HG03045 (cell line): ENCODE results near the gene TIGD6.

Source experiments
- ATAC-seq: cut with Tn5 transposase; IDR thresholded peaks from one replicate; pipeline ENCODE4 v1.9.1; 2021; ENCODE audit warnings: mild to moderate bottlenecking, moderate library complexity; ENCODE audit not compliant: unreplicated experiment

The TIGD6 gene

DNA sequence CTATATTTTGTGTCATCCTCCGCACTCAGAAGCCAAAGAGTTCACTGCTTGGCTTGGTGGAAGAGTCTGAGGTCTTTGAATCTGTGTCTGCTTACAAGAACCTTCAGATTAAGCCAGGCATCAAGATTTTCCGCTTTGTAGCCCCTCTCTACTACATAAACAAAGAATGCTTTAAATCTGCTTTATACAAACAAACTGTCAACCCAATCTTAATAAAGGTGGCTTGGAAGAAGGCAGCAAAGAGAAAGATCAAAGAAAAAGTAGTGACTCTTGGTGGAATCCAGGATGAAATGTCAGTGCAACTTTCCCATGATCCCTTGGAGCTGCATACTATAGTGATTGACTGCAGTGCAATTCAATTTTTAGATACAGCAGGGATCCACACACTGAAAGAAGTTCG is 19.2 kb downstream of the TIGD6 start:
- no peak for ATAC-seq

DNA sequence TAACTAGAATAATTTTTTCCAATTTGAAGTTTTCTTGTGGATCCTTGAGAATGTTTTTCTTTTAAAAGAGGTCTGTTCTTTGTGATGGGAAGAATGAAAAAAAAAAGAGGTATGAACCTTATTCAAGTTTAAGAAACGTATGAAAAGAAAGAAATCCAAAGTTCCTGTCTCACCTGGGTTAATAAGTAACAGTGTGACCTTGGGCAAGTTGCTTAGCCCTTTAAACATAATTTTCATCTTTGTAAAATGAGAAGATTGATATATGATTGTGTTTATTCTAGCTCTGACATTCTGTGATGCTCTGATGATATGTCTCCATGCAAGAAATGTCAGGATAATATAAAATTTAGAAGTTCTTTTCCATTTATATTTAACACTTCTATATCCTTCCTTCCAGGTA is 20.6 kb downstream of the TIGD6 start:
- no peak for ATAC-seq

DNA sequence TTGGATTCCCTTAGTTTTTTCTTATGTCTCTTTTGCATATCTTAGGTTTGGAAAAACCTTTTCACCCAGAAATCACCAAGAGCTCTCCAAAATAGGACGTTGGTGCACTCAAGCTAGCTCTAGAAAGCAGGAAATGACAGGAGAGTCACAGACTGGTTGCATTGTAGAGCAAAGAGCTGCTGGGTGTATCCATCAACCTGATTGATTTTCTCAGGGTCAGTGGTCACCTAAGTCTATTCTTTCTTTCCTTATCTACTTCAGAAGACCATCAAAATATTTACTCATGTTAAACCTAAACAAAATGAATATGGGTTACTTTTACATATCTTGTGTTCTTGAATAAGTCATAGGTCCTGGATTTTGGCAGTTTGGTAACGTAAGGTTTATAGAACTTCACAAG is 25.0 kb downstream of the TIGD6 start:
- ATAC-seq: no peak

DNA sequence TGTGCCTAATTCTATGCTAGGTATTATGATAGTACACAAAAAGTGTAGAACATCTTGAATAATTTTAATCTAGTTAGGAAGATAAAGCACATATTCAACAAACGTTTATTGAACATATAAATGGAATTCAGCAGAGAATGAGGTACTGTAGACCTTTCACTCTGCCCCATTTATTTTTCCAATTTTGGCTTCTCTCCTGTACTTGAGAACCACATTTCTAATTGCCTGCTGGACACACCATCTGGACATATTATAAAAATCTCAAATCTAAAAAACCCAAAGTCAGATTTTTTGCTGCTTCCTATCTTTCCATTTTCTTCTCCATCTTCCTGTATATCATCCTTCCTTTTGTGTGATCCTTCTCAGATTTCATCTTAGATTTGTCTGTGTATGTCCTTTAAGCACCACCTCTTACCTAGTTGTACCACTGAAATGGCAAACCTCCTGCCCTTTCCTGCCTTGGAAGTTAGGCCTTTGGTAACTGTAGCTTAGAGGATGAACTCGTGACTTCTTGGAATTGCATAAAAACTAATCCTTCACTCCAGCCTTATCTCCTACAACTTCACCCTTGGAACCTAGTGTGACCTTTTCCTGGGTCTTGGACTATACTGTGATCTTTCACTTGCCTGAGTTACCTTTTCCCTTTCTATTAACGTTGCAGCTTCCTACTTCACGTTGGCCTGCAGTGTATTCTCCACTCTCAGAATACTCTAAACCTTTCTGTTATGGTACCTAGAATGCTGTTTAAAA is 31.1 kb downstream of the TIGD6 start:
- ATAC-seq: no peak

DNA sequence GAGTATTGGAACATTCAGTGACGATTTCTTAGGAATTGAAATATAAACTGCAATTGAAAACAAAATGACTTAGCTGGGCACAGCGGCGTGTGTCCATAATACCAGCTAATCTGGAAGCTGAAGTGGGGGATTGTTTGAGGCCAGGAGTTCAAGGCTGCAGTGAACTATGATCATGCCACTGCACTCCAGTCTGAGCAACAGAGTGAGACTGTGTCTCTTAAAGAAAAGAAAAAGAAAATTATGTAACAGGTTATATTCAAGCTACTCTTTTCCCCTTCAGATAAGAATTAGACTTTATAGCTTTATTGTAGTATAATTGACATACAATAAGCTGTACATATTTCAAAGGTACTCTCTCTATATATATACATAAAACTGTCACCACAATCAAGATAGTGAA is 33.5 kb downstream of the TIGD6 start:
- no peak for ATAC-seq

DNA sequence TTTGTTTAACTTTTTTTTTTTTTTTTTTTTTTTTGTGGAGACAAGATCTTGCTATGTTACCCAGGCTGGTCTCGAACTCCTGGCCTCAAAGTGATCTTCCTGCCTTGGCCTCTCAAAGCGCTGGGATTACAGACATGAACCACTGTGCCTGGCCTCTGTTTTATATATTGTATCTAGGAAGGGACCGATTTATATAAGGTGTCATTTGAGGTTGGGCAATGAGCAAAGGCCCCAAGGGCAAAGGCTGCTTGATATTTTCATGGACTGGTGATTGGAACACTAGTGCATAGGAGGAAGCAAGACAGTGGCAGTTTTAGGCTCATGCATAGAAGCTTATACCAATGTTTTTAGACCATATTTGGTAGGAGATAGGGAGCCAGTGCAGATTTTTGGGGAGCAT is 36.7 kb downstream of the TIGD6 start:
- no peak for ATAC-seq

DNA sequence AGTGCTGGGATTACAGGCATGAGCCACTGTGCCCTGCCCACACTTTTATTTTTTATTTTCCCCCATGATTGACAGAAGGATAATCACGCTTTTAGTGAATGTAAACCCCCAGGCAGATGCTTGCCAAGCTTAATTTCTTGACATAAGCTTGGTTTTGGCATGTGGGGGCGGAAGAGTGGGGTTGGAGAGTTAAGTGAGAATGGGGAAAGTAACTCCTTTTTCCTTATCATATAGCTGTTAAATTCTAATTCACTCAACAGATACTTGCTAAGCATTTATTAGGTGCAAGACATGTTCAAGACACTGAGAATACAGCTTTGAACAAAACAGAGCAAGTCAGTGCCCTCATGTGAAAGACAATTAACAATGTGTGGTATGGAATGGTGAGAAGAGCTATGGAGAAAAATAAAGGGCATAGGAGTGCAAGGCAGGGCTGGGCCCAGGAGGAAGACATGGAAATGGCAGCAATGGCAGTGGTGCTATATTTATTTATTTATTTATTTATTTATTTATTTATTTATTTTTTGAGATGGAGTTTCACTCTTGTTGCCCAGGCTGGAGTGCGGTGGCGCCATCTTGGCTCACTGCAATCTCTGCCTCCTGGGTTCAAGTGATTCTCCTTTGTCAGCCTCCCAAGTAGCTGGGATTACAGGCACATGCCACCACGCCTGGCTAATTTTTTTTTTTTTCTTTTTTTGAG is 37.7 kb downstream of the TIGD6 start:
- ATAC-seq: no peak

DNA sequence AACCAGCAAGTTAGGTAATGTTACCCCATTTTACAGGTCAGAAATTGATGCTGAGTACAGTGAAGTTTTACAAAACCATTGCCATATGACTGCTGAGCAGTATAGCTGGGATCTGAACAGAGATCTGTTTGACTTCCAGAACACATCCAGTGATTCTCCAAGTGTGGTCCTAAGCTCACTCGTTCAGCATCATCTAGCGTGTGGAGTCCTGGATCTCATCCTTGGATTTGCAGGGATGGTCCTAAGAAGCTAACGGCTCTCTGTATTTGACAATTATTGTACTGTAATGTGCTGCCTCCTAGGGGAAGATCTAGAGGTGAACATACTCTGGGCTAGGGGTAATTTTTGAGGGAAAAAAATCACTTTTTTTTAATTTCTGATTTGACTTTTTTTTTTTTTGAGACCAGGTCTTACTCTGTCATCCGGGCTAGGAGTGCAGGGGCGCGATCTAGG is 38.5 kb downstream of the TIGD6 start:
- no peak for ATAC-seq

DNA sequence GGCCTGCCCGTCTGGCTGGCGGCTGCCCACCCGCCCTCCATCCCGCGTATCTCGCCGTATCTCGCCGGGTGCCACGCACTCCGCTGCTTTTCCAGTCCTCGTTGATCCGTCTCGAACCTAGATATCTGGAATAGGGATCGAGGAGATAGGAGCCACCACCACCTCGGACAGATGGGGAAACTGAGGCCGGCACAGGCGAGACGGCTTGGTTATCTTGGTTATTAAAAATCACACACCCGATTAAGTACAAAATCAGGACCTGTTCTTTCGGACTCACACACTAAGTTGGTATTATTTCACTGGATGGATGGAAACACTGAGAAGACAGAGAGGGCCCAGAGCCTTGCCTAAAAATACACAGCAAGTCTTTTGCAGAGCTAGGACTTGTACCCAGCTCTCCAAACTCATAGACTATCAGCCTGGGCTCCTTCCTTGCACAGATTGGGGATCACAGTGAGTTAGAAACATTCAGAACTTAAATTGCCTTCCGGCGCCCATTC is 39.2 kb downstream of the TIGD6 start:
- no peak for ATAC-seq

DNA sequence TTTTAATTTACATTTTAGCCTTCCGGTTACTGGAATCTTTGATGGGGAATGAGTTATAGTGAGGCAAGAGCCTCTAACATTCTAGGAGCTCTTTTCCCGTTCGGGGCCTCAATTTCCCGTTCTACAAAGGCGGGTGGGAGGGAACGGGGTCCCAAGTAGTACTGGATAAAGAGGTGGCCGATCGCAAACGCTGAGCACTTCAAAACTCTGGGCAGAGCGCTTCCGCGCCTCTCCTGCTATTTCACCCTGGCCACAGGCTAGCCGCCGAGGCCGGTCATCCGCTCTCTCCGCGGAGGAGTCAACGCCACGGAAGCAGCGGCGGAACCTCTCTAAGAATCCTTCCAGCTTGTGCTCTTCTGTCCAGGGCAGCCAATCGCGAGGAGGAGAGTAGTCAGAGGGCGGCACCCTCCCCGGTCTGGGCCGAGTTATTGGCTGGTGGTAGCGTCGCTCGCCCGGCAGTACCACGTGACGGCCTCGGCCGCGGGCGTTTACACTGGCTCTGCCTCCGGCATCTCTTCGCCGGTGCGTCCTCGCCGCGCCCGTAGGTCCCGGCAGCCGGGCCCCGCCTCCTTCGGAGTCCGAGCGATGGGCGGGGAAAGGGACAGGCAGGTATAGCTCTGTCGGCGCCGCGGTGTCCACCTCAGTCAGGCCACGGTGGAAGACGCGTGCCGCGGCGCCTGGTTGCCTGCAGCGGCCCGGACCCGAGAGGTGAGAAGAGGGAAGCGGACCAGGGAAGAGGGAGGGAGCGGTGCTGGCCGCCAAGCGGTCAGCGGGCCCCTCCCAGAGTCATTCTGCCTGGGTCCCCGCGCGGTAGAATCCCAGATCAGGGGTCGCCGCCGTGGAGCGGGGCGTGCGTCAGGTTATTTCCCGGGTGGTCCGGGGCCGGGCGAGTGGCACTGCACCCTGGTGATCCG is 39.9 kb downstream of the TIGD6 start, which contains the start of gene SLC26A2:
SLC26A2 (plus strand) TSS at position 487 of the 914 bp plus-strand sequence. CDS start 16,895 bp downstream, outside the sequence.
- ATAC-seq: peak; percentile 99

DNA sequence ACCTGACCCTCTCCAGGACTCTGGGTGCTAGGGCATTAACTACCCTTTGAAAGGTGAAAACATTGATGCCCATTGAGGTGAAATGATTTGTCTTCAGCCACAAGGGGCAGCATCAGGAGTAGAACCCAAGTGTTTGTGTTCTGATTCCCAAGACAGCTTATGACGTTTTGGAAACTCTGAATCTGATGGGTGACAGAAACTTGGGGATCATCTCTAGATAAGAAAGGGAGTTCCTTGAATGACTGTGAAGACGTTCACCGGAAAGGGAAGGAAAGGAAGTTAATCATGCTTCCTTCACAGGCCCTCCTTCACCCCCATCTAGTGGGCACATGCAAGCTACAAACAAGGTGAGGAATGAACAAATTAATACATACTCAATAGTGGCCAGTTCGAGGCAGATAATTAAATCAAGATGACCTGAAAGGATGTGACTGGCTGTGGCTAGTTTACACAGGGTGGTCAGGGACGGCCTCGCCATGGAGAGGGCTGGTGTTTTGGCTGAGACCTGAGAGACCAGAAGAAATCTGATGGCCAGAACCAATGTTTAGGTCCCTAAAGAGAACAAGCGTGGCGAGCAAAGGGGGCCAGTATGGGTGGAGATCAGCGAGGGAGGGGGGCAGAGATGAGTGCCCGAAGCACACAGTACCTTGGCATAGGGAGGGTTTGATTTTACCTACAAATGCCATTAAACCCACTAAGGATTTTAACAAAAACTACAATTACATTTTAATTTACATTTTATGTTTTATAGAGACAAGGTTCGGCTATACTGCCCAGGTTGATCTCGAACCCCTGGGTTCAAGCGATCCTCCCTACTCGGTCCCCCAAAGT is 40.8 kb downstream of the TIGD6 start:
- ATAC-seq: no peak

DNA sequence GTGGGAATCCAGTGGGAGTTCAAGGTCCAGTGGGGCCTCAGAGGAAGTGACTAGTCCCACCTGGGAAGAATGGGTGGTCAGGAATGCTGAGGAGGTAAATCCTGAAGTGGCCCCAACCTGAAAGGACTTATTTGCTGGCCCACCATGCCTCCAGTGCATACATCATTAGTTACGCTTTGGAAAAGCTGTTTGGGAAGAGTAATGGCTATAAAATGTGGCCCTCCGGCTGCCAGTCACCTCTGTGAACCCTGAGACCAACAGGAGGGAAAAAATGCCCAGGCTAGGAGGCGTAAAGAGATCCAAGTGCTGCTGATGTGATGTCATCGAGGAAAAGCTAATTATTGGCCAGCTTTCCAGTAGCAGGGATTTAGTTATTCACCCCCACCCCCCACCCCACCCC is 42.6 kb downstream of the TIGD6 start:
- ATAC-seq: no peak

DNA sequence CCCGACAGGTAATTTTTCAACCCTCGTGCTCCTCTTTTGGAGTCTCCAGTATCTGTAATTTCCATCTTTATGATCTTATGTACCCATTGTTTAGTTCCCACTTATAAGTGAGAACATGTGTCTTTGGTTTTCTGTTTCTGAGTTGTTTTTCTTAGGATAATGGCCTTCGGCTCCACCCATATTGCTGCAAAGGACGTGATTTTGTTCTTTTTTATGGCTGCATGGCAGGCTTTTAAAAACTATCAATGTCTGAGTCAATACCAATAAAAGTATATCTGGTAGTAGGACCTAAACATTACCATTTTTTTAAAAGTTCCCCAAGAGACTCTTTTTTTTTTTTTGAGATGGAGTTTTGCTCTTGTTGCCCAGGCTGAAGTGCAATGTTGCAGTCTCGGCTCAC is 43.8 kb downstream of the TIGD6 start:
- ATAC-seq: no peak

DNA sequence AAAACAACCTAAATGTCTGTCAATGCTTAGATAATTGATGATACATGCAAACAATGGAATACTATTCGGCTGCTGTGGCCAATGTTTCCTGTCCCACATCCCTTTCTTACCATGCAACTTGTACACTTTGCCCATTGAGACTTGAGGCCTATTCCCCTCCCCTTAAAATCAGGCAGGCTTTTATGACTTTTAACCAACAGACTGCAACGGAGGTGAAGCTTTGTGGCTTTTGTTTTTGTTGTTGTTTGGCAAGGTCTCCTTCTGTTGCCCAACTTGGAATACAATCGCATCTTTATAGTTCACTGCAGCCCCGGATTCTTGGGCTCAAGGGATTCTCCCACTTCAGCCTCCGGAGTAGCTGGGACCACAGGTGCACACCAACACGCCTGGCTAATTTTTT is 45.7 kb downstream of the TIGD6 start:
- ATAC-seq: no peak

DNA sequence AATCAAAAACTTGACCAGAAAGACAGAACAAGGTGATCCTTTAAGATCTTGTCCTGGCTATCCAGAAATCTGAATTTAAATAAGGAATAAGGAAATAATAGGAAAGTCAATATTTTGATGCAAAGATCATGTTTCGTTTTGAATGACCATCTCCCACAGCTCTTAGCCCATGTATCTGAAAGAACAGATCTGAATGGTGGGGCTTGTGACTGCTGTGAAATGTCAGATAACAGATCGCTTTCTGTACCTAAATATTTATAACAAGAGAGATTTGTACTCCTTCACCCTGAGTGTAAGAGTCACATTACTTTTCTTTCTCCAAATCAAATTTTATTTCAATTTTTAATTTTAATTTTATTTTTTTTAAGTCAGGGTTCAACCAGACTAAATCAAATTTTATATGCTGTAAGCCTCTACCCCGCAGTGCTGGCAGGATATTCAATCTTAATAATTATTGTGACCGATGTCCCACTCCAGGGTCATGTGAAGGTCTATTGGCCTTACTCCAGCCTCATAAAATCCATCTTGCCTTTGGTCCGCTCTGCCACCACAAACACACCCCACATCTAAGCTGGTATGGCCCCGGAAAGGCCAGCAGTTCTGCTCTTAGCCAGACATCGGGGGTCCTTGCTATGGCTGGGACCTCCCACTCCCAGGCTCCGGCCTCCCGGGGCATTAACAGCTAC is 46.9 kb downstream of the TIGD6 start:
- no peak for ATAC-seq

DNA sequence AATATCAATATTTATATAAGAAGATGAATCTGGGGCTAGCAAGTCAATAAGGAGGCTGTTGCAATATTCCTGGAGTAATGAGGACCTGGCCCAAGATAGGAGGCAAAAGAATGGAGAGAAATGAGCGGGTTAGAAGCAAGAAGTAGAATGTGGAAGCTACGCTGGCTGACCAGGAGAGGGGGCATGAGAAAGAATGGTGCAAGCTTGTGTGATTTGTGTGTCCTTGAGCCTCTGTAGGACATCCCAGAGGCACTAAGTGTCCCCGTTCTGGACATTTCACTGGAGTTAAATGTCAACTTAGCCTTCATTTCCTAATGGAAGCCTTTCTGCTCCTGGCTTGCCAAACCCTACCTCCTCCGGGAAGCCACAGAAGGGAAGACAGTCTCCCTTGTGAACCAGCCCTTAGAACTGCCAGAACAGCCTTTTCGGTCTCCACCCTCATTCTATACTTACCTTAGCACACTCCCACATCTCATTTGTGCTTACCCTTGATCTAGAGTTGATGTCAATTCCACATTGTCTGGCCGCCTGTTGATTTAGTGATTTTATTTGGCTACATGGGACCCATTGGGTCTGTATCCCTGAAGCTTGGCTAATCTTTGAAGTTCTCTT is 49.2 kb downstream of the TIGD6 start:
- no peak for ATAC-seq

DNA sequence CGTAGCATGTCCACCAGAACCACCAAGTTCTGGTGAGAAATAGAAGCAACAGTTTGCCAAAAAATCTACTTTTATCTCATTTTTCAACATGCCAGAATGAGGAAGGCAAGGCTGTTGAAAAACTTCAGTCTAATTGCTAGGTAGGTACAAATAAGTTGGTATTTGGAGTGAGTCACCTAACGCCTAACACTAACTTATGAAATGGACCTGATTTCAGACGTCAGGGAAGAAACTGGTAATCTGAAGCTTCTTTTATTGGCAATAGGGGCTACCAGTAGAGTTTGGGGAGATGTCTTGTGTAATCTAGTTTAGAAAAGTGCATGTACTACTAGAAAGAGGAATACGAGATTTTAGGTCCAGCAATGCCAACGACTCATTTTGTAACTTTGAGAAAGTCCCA is 51.5 kb downstream of the TIGD6 start:
- no peak for ATAC-seq

DNA sequence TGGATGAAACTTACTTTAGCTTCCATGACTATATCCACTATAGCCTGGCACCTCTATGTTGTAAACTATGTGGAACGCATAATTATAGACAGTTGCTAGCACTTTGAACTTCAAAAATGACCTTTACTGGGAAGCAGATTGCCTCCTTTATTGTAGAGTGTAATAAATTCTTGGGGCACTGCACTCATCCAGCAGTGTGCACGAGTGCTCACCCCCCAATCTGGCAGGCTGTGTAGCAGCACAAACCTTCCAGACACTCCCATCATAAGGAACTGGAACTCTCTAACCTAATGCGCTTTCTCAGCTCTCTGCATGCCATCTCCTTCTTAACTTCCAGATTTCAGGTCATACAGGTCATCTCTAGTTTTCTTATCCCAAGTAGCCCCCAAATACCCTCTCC is 54.3 kb downstream of the TIGD6 start:
- ATAC-seq: no peak

DNA sequence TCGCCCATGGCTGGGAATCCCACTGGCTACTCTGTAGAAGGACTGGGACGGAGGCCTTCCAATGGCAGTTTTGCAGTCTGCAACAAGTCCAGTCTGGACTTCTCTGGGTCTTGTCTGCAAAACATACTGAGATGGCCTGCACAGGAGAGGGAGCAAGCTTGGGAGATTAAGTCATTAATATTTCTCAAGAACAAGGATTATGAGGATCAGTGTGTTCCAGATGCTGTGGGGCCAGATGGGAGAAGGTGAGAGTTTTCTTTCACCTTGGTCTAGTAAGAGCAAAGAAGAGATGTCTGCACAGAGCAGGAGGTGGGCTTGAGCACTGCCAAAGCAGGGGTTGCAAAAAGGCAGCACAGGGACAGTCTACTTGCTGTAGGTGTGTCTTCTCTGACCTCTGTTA is 55.8 kb downstream of the TIGD6 start, which contains the start of gene PDE6A:
PDE6A (minus strand) TSS at position 128 of the 400 bp plus-strand sequence; CDS start at position 8, 120 bp downstream.
- no peak for ATAC-seq
